Parathyroid adenoma (tissue), 2 donors: ENCODE results near the gene FAM131C.
"Not testable (repeated sequence)": the region's sequence is repeated elsewhere in the genome, so short reads cannot be mapped to it uniquely, and the experiment has no call there.

ENCODE experiments used
- H2AFZ ChIP-seq: fragments of 300-600 bp; sonication (generic); one replicate; pipeline ENCODE4 v1.7.0; 2017; ENCODE audit warnings: antibody characterized with exemption, mild to moderate bottlenecking
- H3K27ac ChIP-seq: fragments of 300-600 bp; sonication (generic); one replicate; pipeline ENCODE4 v1.7.0; 2017
- H3K27me3 ChIP-seq: fragments of 300-600 bp; sonication (generic); one replicate; pipeline ENCODE4 v1.7.0; 2017; ENCODE audit warnings: low read length; ENCODE audit not compliant: control insufficient read depth, insufficient read depth
- H3K36me3 ChIP-seq: fragments of 300-600 bp; sonication (generic); one replicate; pipeline ENCODE4 v1.7.0; 2017; ENCODE audit warnings: low read length; ENCODE audit not compliant: control insufficient read depth, insufficient read depth
- H3K4me1 ChIP-seq: fragments of 300-600 bp; sonication (generic); one replicate; pipeline ENCODE4 v1.7.0; 2017; ENCODE audit warnings: control low read depth
- H3K4me2 ChIP-seq: fragments of 300-600 bp; sonication (generic); one replicate; pipeline ENCODE4 v1.7.0; 2017; ENCODE audit warnings: low read length
- H3K4me3 ChIP-seq: fragments of 300-600 bp; sonication (generic); one replicate; pipeline ENCODE4 v1.7.0; 2017; ENCODE audit warnings: low read depth, low read length
- H3K79me2 ChIP-seq: fragments of 300-600 bp; sonication (generic); one replicate; pipeline ENCODE4 v1.7.0; 2017; ENCODE audit warnings: control low read depth
- H3K9ac ChIP-seq: fragments of 300-600 bp; sonication (generic); one replicate; pipeline ENCODE4 v1.7.0; 2017; ENCODE audit warnings: mild to moderate bottlenecking
- H3K9me3 ChIP-seq: fragments of 300-600 bp; sonication (generic); one replicate; pipeline ENCODE4 v1.7.0; 2017; ENCODE audit warnings: low read length; ENCODE audit not compliant: control insufficient read depth
- TF ChIP-seq, protein P1 (sequence below): fragments of 300-600 bp; sonication (generic); IDR thresholded peaks from one replicate; pipeline ENCODE4 v1.7.0; 2017; ENCODE audit warnings: antibody characterized with exemption, mild to moderate bottlenecking
- donor health status: primary hyperparathyroidism.

FAM131C gene

GRCh38 chr1:16055613-16056520 is 17.6 kb downstream of the FAM131C start:
- H3K9me3 ChIP-seq, result no peaks in the 10 kb centered on the region
- no peaks in the 10 kb centered on the region for H3K79me2 ChIP-seq
- no peak overlapping the region for H3K4me3 ChIP-seq
- TF ChIP-seq, protein P1, sequence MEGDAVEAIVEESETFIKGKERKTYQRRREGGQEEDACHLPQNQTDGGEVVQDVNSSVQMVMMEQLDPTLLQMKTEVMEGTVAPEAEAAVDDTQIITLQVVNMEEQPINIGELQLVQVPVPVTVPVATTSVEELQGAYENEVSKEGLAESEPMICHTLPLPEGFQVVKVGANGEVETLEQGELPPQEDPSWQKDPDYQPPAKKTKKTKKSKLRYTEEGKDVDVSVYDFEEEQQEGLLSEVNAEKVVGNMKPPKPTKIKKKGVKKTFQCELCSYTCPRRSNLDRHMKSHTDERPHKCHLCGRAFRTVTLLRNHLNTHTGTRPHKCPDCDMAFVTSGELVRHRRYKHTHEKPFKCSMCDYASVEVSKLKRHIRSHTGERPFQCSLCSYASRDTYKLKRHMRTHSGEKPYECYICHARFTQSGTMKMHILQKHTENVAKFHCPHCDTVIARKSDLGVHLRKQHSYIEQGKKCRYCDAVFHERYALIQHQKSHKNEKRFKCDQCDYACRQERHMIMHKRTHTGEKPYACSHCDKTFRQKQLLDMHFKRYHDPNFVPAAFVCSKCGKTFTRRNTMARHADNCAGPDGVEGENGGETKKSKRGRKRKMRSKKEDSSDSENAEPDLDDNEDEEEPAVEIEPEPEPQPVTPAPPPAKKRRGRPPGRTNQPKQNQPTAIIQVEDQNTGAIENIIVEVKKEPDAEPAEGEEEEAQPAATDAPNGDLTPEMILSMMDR, result peak; percentile 85
- no peak overlapping the region for H2AFZ ChIP-seq
- H3K36me3 ChIP-seq, result no peaks in the 10 kb centered on the region
- no peaks in the 10 kb centered on the region for H3K27me3 ChIP-seq
- peaks cover 2% of the 10 kb centered on the region for H3K4me1 ChIP-seq
- no peak overlapping the region for H3K4me2 ChIP-seq
- no peak overlapping the region for H3K9ac ChIP-seq
- no peak overlapping the region for H3K27ac ChIP-seq

- Histone ChIP-seq H2AFZ (no peak overlapping the region), H3K27ac (no peak overlapping the region), H3K9ac (no peak overlapping the region), H3K79me2 (no peaks in the 10 kb centered on the region), H3K4me3 (no peak overlapping the region), H3K27me3 (no peaks in the 10 kb centered on the region), H3K4me2 (no peak overlapping the region), H3K4me1 (peaks cover 2% of the 10 kb centered on the region), H3K9me3 (no peaks in the 10 kb centered on the region), H3K36me3 (no peaks in the 10 kb centered on the region)
- TF ChIP-seq, protein P1, result no peak
Measured at GRCh38 chr1:16054598-16055540, 18.6 kb downstream of the FAM131C start.

DNA sequence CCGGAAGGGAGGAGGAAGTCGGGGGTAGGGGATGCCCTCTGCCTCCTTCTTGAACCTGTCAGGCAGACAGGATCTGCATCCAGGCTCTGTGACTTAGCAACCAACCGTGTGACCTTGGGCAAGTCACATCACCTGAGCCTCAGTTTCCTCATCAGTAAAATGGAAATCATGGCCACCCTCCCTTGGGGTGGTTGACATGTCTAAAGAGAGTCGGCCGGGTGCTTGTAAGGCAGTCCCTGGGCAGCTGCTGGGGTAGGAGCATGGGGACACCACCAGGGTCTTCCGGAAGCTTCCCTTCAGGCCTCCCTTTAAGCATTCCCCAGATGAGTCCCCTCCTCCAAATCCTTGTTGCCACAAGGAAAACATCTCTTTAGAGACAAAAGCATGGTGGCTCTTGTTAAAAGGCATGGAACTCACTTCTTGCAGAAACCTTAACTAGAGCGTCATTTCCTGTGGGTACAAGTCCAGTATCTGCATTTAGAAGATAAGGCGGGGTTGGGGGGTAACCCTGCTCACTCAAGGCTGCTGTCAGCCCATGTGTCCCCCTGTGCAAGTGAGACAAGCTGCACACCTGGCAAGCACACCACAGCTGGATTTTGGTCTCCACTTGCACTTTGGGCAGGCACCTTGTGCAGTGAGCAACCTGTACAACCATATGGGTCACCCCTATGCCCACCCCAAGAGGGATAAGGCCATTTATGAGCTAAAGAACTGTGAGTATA is 19.5 kb downstream of the FAM131C start:
- Histone ChIP-seq H3K27ac (no peak overlapping the region), H3K4me2 (no peak overlapping the region), H3K4me1 (peaks cover 2% of the 10 kb centered on the region), H3K36me3 (no peaks in the 10 kb centered on the region), H3K9me3 (no peaks in the 10 kb centered on the region), H3K4me3 (no peak overlapping the region), H3K27me3 (no peaks in the 10 kb centered on the region), H3K79me2 (no peaks in the 10 kb centered on the region), H2AFZ (no peak overlapping the region), H3K9ac (no peak overlapping the region)
- TF ChIP-seq, protein P1, result no peak

GRCh38 chr1:16051949-16052348 is 21.5 kb downstream of the FAM131C start:
- H3K4me1 ChIP-seq, H2AFZ ChIP-seq, H3K4me2 ChIP-seq, H3K36me3 ChIP-seq, H3K27me3 ChIP-seq, H3K9ac ChIP-seq, H3K9me3 ChIP-seq, H3K27ac ChIP-seq, H3K79me2 ChIP-seq, H3K4me3 ChIP-seq: not testable (repeated sequence)

GRCh38 chr1:16051039-16051438 is 22.4 kb downstream of the FAM131C start:
- no peaks in the 10 kb centered on the region for H3K79me2 ChIP-seq

More at GRCh38 chr1:16051039-16051438, 22.4 kb downstream of the FAM131C start:
- Histone ChIP-seq H3K9me3 (no peaks in the 10 kb centered on the region), H3K9ac (no peak overlapping the region), H3K27ac (no peak overlapping the region), H3K27me3 (no peaks in the 10 kb centered on the region), H3K4me2 (no peak overlapping the region), H3K36me3 (no peaks in the 10 kb centered on the region), H2AFZ (no peak overlapping the region), H3K4me3 (no peak overlapping the region), H3K4me1 (peaks cover 2% of the 10 kb centered on the region)
- TF ChIP-seq, protein P1, result no peak
